HepG2 (cell line): ENCODE measurements around the gene LATS1. TPM values are rescaled to one million over a fixed set of nuclear protein-coding genes. Genes with fewer than 3 reads are reported as not detected.

Source experiments
- ATAC-seq: fragments of 200-7000 bp; cut with Tn5 transposase; 3 replicates; pipeline ENCODE4 v1.9.1; 2020; ENCODE audit warnings: mild to moderate bottlenecking, moderate library complexity
- BruUV-seq: library from RNA; stranded (reverse); fragments of 400-500 nt; replicated peaks from 2 replicates; lab custom pipeline; 2021; lab: Mats Ljungman, UMichigan
- CTCF ChIA-PET: fragments of 300-600 bp; formaldehyde crosslinking; extraction: SDS; loops from one replicate; lab custom pipeline; 2021; ENCODE audit warnings: low total read pairs, inconsistent platforms, low intra/inter-chr PET ratio; lab: Yijun Ruan, JAX
- POLR2A ChIA-PET: fragments of 350-600 bp; sonication (Branson Sonifier 250); formaldehyde crosslinking; loops from one replicate; lab custom pipeline; 2020; ENCODE audit warnings: antibody characterized with exemption, inconsistent platforms; lab: Yijun Ruan, JAX
- DNase-seq: peaks from one replicate; pipeline ENCODE4 v3.0.0-alpha.2; 2015; ENCODE audit warnings: low spot score
- FAIRE-seq: peaks from 3 replicates; lab custom pipeline; 2011; peaks lifted over from hg19 to GRCh38; lab: Jason Lieb, UNC
- H2AFZ ChIP-seq: one replicate; pipeline ENCODE4 v1.6.1; 2011; ENCODE audit warnings: low read length, inconsistent platforms
- H3K27ac ChIP-seq: fragments of 300-600 bp; 3 replicates; pipeline ENCODE4 v1.8.0; 2011; ENCODE audit warnings: mixed run types, mild to moderate bottlenecking, mixed read lengths, low read length, inconsistent platforms; ENCODE audit not compliant: insufficient read depth; ENCODE audit errors: extremely low read length
- H3K27me3 ChIP-seq, 2 experiments: fragments of 200-600 bp in 1 of 2; 2 replicates in 1 of 2; 3 replicates in 1 of 2; pipeline versions ENCODE4 v1.6.0 to v1.8.0; 2011; ENCODE audit warnings: low read length in 2 of 2, mild to moderate bottlenecking in 2 of 2, moderate library complexity in 2 of 2, inconsistent platforms in 1 of 2; ENCODE audit not compliant: insufficient read depth in 2 of 2, control insufficient read depth in 1 of 2
- H3K36me3 ChIP-seq, 2 experiments: fragments of 200-600 bp in 1 of 2; replicated peaks in 1 of 2; 2 replicates in 1 of 2; 3 replicates in 1 of 2; pipeline versions ENCODE4 v1.5.1 to v1.8.0; 2011; ENCODE audit warnings: low read length in 2 of 2, inconsistent platforms in 1 of 2; ENCODE audit not compliant: insufficient read depth in 2 of 2, control insufficient read depth in 1 of 2
- H3K4me1 ChIP-seq: 2 replicates; pipeline ENCODE4 v1.5.1; 2012; ENCODE audit warnings: low read length, inconsistent platforms; ENCODE audit not compliant: insufficient read depth
- H3K4me2 ChIP-seq: 2 replicates; pipeline ENCODE4 v1.6.0; 2011; ENCODE audit warnings: low read depth, low read length, inconsistent platforms
- H3K4me3 ChIP-seq, 3 experiments: fragments of 200-600 bp in 1 of 3; sonication (generic), shearing (Covaris generic) in 1 of 3; replicated peaks in 1 of 3; 2 replicates each; pipeline ENCODE4 v1.5.1; 2011 to 2016; ENCODE audit warnings: low read length in 3 of 3, inconsistent platforms in 2 of 3, low read depth in 2 of 3, mild to moderate bottlenecking in 2 of 3, control low read depth in 1 of 3, mixed read lengths in 1 of 3; ENCODE audit not compliant: insufficient read depth in 1 of 3
- H3K79me2 ChIP-seq: one replicate; pipeline ENCODE4 v1.6.1; 2011; ENCODE audit warnings: low read length, inconsistent platforms; ENCODE audit not compliant: insufficient read depth
- H3K9ac ChIP-seq: 2 replicates; pipeline ENCODE4 v1.6.0; 2011; ENCODE audit warnings: mild to moderate bottlenecking, low read depth, low read length, inconsistent platforms; ENCODE audit not compliant: insufficient read depth
- H3K9me3 ChIP-seq: 2 replicates; pipeline ENCODE4 v1.5.1; 2012; ENCODE audit warnings: mild to moderate bottlenecking, low read length
- H4K20me1 ChIP-seq: 2 replicates; pipeline ENCODE4 v1.6.0; 2011; ENCODE audit warnings: inconsistent platforms, mild to moderate bottlenecking, low read length, moderate library complexity; ENCODE audit not compliant: insufficient read depth
- ATF3 ChIP-seq: sonication (generic); formaldehyde crosslinking; IDR thresholded peaks from 2 replicates; pipeline ENCODE4 v1.4.0; 2020; ENCODE audit warnings: missing genetic modification reagents
- CSRNP2 ChIP-seq: sonication (generic); formaldehyde crosslinking; conservative IDR thresholded peaks from 2 replicates; pipeline ENCODE4 v1.8.0; 2022; ENCODE audit warnings: low read depth, missing genetic modification reagents
- FOXK2 ChIP-seq: fragments of 450-650 bp; IDR thresholded peaks from 2 replicates; pipeline ENCODE4 v1.6.1; 2016
- HDAC2 ChIP-seq: sonication (generic); formaldehyde crosslinking; IDR thresholded peaks from 2 replicates; pipeline ENCODE4 v1.4.0; 2020; ENCODE audit warnings: missing genetic modification reagents
- ZNF446 ChIP-seq: sonication (generic); formaldehyde crosslinking; IDR thresholded peaks from 2 replicates; pipeline ENCODE4 v1.5.0; 2020; ENCODE audit warnings: mild to moderate bottlenecking, missing genetic modification reagents
- in situ Hi-C: cut with HindIII; loops from 2 replicates; pipeline ENCODE4 v1.10.0; 2017; ENCODE audit warnings: low pct_unique_long_range_greater_than_20kb; ENCODE audit not compliant: extremely low pct_ligation_motif_present
- intact Hi-C: fragments of 100-400 bp; cut with micrococcal nuclease; formaldehyde crosslinking; loops from one replicate; pipeline ENCODE4 v1.10.0; 2022; ENCODE audit not compliant: unreplicated experiment
- polyA plus RNA-seq, 8 experiments: library from polyadenylated mRNA; depleted of rRNA in 3 of 8; stranded (reverse) in 7 of 8; unstranded in 1 of 8; fragments of >200 nt; fragmentation: Illumina TruSeq in 4 of 8; extraction: Trizol in 4 of 8; gene quantifications; 2 replicates each; pipeline versions ENCODE4 v1.2.1 to v1.2.3, GENCODE V29; 2011 to 2016; ENCODE audit warnings: low read depth in 4 of 8, missing spikeins in 1 of 8, mixed read lengths in 1 of 8; ENCODE audit not compliant: insufficient read depth in 1 of 8
- total RNA-seq, 5 experiments: library from RNA; depleted of rRNA; stranded (reverse); fragments of >200 nt; fragmentation: Illumina TruSeq; extraction: Trizol; gene quantifications; 2 replicates each; pipeline ENCODE4 v1.2.3, GENCODE V29; 2016; ENCODE audit warnings: low read depth in 1 of 5
- TF ChIP-seq, protein P1 (sequence below): sonication (generic); formaldehyde crosslinking; IDR thresholded peaks from 2 replicates; pipeline ENCODE4 v1.5.0; 2020; ENCODE audit warnings: missing genetic modification reagents, mild to moderate bottlenecking, borderline replicate concordance

LATS1 gene
- total and polyA plus RNA-seq, 2 of the 13 experiments (the other 11 are each of a cell fraction or from before 2014, with no cell fraction given): 9.9 to 12.6 TPM

GRCh38 chr6:149628875-149629510 is 88.9 kb downstream of the LATS1 start (continued):
- TF ChIP-seq, protein P1, sequence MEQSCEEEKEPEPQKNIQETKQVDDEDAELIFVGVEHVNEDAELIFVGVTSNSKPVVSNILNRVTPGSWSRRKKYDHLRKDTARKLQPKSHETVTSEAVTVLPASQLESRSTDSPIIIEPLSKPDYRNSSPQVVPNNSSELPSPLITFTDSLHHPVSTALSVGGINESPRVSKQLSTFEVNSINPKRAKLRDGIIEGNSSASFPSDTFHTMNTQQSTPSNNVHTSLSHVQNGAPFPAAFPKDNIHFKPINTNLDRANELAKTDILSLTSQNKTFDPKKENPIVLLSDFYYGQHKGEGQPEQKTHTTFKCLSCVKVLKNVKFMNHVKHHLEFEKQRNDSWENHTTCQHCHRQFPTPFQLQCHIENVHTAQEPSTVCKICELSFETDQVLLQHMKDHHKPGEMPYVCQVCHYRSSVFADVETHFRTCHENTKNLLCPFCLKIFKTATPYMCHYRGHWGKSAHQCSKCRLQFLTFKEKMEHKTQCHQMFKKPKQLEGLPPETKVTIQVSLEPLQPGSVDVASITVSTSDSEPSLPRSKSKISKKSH (CRISPR knock-in tag): no peak
- TF ChIP-seq ZNF446 (CRISPR knock-in tag) (no peak), HDAC2 (CRISPR knock-in tag) (no peak), FOXK2 (no peak), ATF3 (CRISPR knock-in tag) (no peak)

DNA sequence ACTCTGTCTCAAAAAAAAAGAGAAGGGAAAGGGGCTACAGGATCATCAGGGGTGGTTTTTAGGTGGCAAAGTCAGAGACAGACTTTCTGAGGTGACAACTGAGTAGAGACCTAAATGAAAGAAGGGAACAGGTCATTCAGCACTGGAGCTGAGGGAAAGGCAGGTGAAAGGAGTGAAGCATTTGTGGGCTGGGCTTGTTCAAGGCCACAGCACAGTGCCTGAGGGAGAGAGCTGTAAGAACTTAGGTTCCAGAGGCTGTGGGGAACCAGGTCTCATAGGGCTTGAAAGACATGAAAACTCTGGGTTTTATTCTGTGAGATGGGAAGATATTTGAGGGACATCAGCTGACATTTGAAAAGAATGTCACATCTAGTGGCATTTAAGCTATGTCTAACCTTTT is 90.2 kb downstream of the LATS1 start:
- intact Hi-C loops (no loop called here), in situ Hi-C loops (no loop called here)
- FAIRE-seq (no peak), ATAC-seq (peak; percentile 72), DNase-seq (no peak)
- H3K79me2 ChIP-seq: no peaks in the 10 kb centered on the region
- no peaks in the 10 kb centered on the region for H3K27me3 ChIP-seq
- no TSS peak for BruUV-seq
- POLR2A ChIA-PET: no interaction called here
- CTCF ChIA-PET: no interaction called here
- TF ChIP-seq CSRNP2: no peak
- no peaks in the 10 kb centered on the region for H4K20me1 ChIP-seq
- no peaks in the 10 kb centered on the region for H3K9me3 ChIP-seq
- no peak overlapping the region for H3K27ac ChIP-seq
- H3K4me3 ChIP-seq: no peak overlapping the region
- H3K9ac ChIP-seq: no peak overlapping the region
- no peak overlapping the region for H3K4me2 ChIP-seq
- no peaks in the 10 kb centered on the region for H3K4me1 ChIP-seq
- H3K36me3 ChIP-seq: peaks cover 5 to 21% of the 10 kb centered on the region in 2 experiments
- no peak overlapping the region for H2AFZ ChIP-seq
